Activated CD4-positive, alpha-beta T cell treated with anti-CD3 and anti-CD28 coated beads, Interleukin-2, amount 50 U/mL, for 4 hours (primary cell): ENCODE results near the gene NOVA2.

Experiments
- DNase-seq, 2 experiments: peaks; one replicate each; pipeline ENCODE4 v3.0.0-alpha.2; 2020

Gene NOVA2

GRCh38 chr19:45999653-46000121 is 26.0 kb upstream of the NOVA2 start:
- DNase-seq: no peak

DNA sequence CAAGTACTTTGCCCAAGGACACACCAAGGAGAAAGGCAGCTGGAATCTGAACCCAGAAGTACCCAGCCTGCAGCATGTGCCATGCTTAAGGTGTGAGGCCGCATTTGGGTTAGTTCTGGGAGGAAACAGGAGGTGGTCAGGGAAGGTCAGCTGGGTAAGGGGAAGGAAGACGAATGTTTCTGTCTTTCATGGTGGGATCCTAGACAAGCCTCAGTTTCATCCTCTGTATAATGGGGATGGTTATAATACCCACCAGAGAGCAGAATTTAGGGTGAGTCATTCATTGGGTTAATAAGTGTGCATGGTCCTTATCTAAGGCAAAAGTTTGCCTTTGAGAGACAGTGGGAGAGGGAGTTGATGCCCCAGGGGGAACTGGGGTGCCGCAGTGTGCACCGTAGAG is 25.2 kb upstream of the NOVA2 start:
- no peak for DNase-seq

DNA sequence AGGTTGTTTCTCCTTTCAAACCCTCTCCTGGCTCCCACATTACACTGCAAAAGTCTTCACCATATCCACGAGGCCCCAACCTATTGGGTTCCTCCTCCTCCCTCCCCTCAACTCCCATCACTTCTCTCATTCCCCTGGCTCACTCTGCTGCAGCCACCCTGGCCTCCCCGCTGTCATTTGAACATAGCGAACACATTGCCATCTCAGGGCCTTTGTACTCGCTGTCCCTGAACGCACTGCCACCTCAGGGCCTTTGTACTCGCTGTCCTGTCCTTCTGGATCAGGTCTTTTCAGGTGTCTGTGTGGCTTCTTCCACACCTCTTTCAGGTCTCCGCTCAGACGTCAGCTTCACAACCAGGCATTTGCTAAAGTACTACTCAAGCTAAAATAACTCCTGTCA is 23.3 kb upstream of the NOVA2 start:
- no peak for DNase-seq

GRCh38 chr19:45995715-45996385 is 22.2 kb upstream of the NOVA2 start:
- no peak for DNase-seq

- DNase-seq: peak; percentile 93 to 94
Observed at GRCh38 chr19:45994998-45995714, 21.5 kb upstream of the NOVA2 start, which contains the start of gene CCDC61. Gene CCDC61, plus strand, starts transcription at chr19:45995467. Its CDS starts 7,552 bp downstream, at chr19:46003019.

- no peak for DNase-seq
Observed at GRCh38 chr19:45994456-45994997, 20.9 kb upstream of the NOVA2 start.

- DNase-seq: no peak
Observed at GRCh38 chr19:45990113-45990728, 16.6 kb upstream of the NOVA2 start.

GRCh38 chr19:45985321-45985720 is 11.7 kb upstream of the NOVA2 start:
- DNase-seq: no peak

DNA sequence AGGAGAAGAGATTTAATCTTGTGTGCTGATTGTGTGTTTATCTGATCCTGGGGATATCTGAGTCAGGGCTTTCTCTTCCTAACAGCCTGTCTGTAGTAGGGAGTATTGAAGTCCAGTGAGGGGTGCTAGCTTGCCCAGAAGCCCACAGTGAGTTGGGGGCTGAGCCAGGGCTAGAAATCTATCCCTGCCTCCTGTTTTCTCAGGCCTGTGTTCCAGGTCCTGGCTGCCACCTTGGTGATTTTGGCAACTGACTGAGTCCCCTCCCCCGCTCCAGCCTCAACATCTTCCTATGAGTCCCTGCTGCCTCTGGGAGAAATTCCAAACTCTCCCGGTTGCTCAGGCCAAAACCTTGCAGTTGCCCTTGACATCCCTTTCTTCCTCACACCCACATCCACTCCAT is 7.7 kb upstream of the NOVA2 start:
- DNase-seq: no peak

DNA sequence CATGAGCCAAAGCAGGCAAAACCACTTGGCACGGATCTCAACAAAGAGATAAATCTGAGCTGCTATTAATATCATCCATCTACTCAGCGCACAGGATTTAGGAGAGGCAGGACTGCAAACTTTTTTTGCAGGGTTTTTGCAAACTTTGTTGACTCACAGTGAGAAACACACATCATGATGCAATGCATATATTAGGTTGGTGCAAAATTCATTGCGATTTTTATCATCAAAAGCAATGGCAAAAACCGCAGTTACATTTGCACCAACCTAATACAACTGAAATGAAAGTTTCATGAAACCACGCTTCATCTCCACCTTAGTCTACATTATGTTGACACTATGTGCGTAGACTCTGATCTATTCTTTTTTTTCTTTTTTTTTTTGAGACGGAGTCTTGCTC is 4.5 kb upstream of the NOVA2 start:
- DNase-seq: no peak

DNA sequence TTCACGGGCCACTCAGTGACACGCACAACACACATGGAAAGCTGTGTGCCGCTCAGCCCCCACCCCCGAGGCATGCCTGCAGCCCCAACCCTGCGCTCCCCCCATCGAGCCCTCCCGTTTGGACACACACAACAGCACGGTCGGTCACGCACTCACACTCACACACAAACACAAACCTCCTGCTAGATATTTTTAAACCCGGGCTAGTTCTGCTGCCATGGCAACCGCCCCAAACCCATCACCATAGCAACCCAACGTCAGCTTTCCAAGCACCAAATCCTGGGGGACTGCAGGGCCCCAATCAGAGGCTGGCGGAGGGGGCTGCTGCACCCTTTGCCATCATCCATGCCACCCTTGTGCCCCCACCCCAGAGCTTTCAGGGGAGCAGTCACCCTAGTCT is 2.5 kb upstream of the NOVA2 start:
- no peak for DNase-seq

GRCh38 chr19:45975306-45976070 is 1.8 kb upstream of the NOVA2 start:
- DNase-seq: no peak

DNA sequence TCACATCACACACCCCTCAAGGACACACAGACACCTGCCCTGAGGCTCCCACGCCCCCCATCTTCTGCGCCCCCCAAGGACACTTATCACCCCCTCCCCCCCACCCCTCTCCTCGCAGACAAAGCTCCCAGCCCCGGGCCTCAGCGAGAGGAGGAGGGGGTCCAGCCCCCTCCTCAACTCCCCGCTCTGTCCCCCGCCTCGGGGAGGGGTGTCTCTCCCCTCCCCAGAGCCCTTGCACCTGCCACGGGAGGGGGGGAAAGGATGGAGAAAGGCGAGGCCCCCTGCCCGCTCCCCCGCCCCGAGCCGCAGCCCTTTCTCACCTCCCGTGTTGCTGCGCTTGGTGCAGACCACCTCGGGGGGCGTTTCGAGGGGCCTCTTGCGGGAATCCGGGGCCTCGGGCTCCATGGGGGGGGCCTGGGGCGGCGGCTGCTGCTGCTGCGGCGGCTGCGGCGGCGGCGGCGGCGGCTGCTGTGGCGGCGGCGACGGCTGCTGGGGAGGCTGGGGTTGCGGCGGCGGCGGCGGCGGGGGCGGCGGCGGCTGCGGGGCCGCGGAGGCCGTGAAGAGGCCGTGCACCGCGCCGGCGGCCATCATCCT is 621 bp downstream of the NOVA2 start:
- no peak for DNase-seq

- DNase-seq: peak; percentile 54 to 57
Observed at GRCh38 chr19:45972081-45972946, 1.4 kb downstream of the NOVA2 start.

GRCh38 chr19:45971260-45971902 is 2.3 kb downstream of the NOVA2 start:
- no peak for DNase-seq

GRCh38 chr19:45969676-45970075 is 4.0 kb downstream of the NOVA2 start:
- DNase-seq: no peak

- no peak for DNase-seq
Observed at GRCh38 chr19:45968626-45969025, 5.0 kb downstream of the NOVA2 start.

DNA sequence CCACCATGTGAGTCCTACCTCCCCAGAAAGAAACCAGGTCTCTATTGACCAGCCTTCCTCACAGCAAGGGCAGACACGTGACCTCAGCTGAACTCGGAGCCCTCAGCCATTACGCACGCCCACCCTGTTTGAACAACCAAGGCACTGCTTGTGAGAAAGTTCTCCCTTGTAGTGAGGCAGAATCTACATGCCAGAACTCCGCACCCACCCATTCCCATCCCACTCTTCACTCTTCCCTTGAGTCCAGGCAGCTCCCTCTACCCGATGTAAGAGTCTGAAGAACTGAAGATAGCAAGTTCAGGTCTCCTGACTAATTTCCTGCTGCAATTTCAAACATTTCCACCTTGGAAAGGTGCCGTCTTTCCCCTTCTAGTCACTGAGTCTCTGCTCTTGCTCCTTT is 6.4 kb downstream of the NOVA2 start:
- no peak for DNase-seq

GRCh38 chr19:45962021-45962420 is 11.6 kb downstream of the NOVA2 start:
- DNase-seq: no peak

- no peak for DNase-seq
Observed at GRCh38 chr19:45960595-45961235, 12.9 kb downstream of the NOVA2 start.
